ENCODE data around the gene ATG14. TPM values are rescaled to one million over a fixed set of nuclear protein-coding genes. Genes with fewer than 3 reads are reported as not detected.

ATG14 gene
- total RNA-seq, 1 donor from 2014 or later = 10.5 TPM

DNA sequence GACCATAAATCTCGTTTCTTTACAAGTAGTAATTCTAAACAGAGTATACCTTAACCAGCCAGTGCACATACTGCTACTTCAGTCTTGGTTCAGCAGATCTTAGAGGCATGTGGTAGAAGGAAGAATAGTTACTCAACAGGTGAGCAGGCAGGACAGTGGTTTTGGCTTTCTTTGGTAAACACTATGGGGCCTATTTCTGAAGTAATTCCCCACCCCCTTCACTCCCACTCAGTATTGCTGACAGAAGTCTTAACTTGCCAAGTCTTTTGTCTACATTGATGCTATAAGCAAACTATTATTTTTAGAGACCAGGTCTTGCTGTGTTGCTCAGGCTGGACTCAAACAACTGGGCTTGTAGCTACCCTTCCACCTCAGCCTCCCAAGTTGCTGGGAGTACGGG lies 71.9 kb downstream of the ATG14 start:
- DNase-seq (ENCODE audit: low read depth) = peak; percentile 92
- no peak for FAIRE-seq
- Histone ChIP-seq H3K4me3 (ENCODE audit: low read depth, low read length) (no peak overlapping the region), H3K36me3 (ENCODE audit: control insufficient read depth, insufficient read depth, low read length) (no peaks in the 10 kb centered on the region), H3K27me3 (ENCODE audit: control insufficient read depth, insufficient read depth, low read length) (no peaks in the 10 kb centered on the region)
- TF ChIP-seq, protein P1, sequence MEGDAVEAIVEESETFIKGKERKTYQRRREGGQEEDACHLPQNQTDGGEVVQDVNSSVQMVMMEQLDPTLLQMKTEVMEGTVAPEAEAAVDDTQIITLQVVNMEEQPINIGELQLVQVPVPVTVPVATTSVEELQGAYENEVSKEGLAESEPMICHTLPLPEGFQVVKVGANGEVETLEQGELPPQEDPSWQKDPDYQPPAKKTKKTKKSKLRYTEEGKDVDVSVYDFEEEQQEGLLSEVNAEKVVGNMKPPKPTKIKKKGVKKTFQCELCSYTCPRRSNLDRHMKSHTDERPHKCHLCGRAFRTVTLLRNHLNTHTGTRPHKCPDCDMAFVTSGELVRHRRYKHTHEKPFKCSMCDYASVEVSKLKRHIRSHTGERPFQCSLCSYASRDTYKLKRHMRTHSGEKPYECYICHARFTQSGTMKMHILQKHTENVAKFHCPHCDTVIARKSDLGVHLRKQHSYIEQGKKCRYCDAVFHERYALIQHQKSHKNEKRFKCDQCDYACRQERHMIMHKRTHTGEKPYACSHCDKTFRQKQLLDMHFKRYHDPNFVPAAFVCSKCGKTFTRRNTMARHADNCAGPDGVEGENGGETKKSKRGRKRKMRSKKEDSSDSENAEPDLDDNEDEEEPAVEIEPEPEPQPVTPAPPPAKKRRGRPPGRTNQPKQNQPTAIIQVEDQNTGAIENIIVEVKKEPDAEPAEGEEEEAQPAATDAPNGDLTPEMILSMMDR (IDR thresholded peaks at IDR 0.05; ENCODE audit: insufficient read depth, low read length, severe bottlenecking) = no peak

DNA sequence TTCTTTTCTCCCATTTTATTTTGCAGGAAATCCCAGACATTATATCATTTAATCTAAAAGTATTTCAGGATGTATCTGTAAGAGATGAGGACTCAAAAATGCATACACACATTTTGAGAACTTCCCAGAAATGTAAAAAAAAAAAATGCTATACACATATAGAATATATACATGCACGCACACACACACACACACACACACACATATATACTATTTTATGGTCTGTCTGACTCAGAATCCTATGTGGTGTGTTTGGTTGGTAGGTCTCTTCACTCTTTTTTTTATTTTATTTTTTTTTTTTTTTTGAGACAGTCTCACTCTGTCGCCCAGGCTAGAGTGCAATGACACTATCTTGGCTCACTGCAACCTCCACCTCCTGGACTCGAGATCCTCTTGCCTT lies 74.9 kb downstream of the ATG14 start:
- FAIRE-seq = no peak
- H3K36me3 ChIP-seq (ENCODE audit: control insufficient read depth, insufficient read depth, low read length) = no peaks in the 10 kb centered on the region
- TF ChIP-seq, protein P1 (IDR thresholded peaks at IDR 0.05; ENCODE audit: insufficient read depth, low read length, severe bottlenecking) = no peak
- DNase-seq (ENCODE audit: low read depth) = no peak
- H3K4me3 ChIP-seq (ENCODE audit: low read depth, low read length) = no peak overlapping the region
- H3K27me3 ChIP-seq (ENCODE audit: control insufficient read depth, insufficient read depth, low read length) = no peaks in the 10 kb centered on the region

DNA sequence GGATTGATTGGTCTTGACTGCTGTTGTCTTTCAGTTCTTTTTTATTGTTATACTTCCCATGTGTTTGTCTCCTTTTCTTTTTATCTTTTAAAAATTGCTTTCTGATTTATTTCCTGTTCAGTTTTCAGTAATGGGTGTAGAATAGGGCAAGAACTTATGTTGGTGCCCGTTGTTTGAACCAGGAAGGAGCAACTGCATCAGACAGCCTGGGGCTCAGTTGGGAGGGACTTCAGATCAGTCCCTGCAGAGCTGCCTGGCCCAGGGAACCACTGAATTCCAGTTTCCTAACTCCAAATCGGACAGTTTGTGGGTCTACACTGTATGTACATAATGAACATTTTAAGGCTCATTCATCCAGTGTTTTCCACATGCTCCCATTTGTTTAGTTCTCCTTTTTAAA lies 75.5 kb downstream of the ATG14 start:
- no peaks in the 10 kb centered on the region for H3K36me3 ChIP-seq (ENCODE audit: control insufficient read depth, insufficient read depth, low read length)
- FAIRE-seq (no peak), DNase-seq (ENCODE audit: low read depth) (peak; percentile 71)
- H3K4me3 ChIP-seq (ENCODE audit: low read depth, low read length) = no peak overlapping the region
- TF ChIP-seq, protein P1 (IDR thresholded peaks at IDR 0.05; ENCODE audit: insufficient read depth, low read length, severe bottlenecking) = no peak
- no peaks in the 10 kb centered on the region for H3K27me3 ChIP-seq (ENCODE audit: control insufficient read depth, insufficient read depth, low read length)

DNA sequence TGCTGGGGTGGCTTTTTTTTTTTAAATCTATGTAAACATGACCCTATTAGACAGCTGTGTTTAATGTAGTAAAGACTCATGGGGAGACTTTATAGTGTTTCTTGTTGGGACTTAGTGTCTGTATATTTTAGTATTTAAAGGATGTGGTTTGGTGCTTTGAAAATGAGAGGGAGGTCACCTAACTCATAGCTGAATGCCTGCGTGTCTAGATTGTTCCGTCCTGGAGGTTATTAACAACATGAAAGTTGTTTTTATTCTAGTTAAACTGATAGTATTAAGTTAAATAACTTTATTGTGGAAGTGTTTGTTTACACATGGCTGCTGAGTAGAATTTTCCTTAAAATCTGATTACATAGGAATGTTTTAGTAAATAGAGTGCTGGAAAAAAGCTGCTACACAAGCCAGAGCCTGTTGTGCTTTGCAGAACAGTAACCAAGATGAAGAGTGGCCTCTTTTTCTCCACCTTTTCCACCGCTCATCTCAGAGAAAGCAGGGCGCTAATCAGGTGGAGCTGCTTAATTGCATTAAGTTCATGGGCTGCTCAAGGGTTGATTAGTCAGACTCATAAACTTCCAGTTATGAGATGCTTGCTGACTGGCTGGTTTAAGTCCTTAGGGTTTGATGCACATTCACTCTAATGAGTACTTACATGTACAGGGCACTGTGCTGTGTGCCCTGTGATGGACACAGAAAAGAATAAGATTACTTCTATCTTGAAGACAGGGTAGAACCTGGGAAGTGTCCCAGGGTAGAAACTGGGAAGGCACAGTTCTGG lies 77.7 kb downstream of the ATG14 start:
- TF ChIP-seq, protein P1 (IDR thresholded peaks at IDR 0.05; ENCODE audit: insufficient read depth, low read length, severe bottlenecking) = no peak
- DNase-seq (ENCODE audit: low read depth) (peak; percentile 51), FAIRE-seq (no peak)
- no peak overlapping the region for H3K4me3 ChIP-seq (ENCODE audit: low read depth, low read length)
- H3K36me3 ChIP-seq (ENCODE audit: control insufficient read depth, insufficient read depth, low read length) = no peaks in the 10 kb centered on the region
- H3K27me3 ChIP-seq (ENCODE audit: control insufficient read depth, insufficient read depth, low read length) = no peaks in the 10 kb centered on the region

DNA sequence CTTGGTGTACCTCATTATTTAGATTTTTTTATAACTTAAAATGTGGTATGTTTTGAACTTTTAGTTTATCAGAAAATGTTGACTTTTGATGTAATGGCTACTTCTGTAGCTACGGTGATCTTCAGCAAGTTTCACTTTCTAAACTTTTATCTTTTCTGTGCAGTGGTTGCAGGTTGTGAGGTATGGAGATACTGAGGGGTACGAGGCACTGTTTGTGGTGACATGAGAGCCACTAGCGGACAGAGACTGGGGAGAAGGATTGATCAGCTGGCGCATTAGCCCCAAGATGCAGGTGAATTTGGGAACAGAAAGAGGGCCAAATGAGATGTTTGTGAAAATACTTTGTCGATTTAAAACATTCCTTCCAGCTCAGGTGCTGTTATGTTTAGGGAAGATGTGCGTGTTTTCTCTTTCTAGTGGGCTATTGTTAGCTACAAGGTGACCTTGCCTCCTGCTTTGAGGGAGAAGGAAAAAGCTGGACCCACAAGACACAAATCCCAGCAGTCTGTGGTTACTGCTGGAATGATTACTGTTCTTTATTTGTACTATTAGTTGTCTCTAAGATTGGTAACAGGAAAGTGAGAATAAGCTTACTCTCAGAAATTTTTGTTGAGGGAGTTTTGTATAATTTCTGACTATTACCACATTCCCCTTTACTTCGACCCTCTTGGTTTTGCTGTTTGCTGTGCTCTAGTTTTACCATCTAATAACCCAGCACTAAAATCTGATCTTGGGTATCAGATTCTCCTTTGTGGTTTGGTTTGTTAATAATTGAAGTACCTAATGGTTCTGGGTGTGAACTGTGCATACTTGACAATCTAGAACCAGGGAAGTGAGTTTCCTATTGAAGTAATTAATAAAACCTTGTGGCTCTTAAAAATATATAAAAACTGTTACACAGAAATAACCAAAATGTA lies 78.7 kb downstream of the ATG14 start:
- no peaks in the 10 kb centered on the region for H3K36me3 ChIP-seq (ENCODE audit: control insufficient read depth, insufficient read depth, low read length)
- no peak overlapping the region for H3K4me3 ChIP-seq (ENCODE audit: low read depth, low read length)
- DNase-seq (ENCODE audit: low read depth) = no peak
- H3K27me3 ChIP-seq (ENCODE audit: control insufficient read depth, insufficient read depth, low read length) = no peaks in the 10 kb centered on the region
- FAIRE-seq = no peak
- TF ChIP-seq, protein P1 (IDR thresholded peaks at IDR 0.05; ENCODE audit: insufficient read depth, low read length, severe bottlenecking) = no peak

Measured in bronchial epithelial cell (primary cell).